Activated T-cell treated with anti-CD3 and anti-CD28 coated beads for 48 hours (primary cell): Measurements from ENCODE around the gene DDX39B.
"Not testable (repeated sequence)": the region's sequence is repeated elsewhere in the genome, so short reads cannot be mapped to it uniquely, and the experiment has no call there.

Experiments used
- DNase-seq: peaks from one replicate; pipeline ENCODE4 v3.0.0-alpha.2; 2020; ENCODE audit warnings: low read depth

The DDX39B gene

GRCh38 chr6:31528821-31529328 lies 12.9 kb downstream of the DDX39B start, which contains the start of gene MCCD1:
MCCD1 (plus strand) TSS chr6:31528962; CDS start chr6:31529015, 53 bp downstream.
- no peak for DNase-seq

- no peak for DNase-seq
Measured at GRCh38 chr6:31528307-31528777, 13.5 kb downstream of the DDX39B start.

- no peak for DNase-seq
Measured at GRCh38 chr6:31525932-31526591, 15.7 kb downstream of the DDX39B start.

GRCh38 chr6:31525553-31525931 lies 16.3 kb downstream of the DDX39B start:
- DNase-seq, result no peak

- no peak for DNase-seq
Measured at GRCh38 chr6:31521835-31522234, 20.0 kb downstream of the DDX39B start.

- no peak for DNase-seq
Measured at GRCh38 chr6:31513456-31514165, 28.2 kb downstream of the DDX39B start.

- DNase-seq, result no peak
Measured at GRCh38 chr6:31510007-31510406, 31.8 kb downstream of the DDX39B start.

GRCh38 chr6:31509036-31509435 lies 32.8 kb downstream of the DDX39B start:
- not testable (repeated sequence) for DNase-seq

GRCh38 chr6:31502586-31502985 lies 39.2 kb downstream of the DDX39B start:
- no peak for DNase-seq

GRCh38 chr6:31499648-31500047 lies 42.2 kb downstream of the DDX39B start:
- DNase-seq, result not testable (repeated sequence)

- DNase-seq, result no peak
Measured at GRCh38 chr6:31498748-31499147, 43.1 kb downstream of the DDX39B start.

- peak; percentile 76 for DNase-seq
Measured at GRCh38 chr6:31497531-31498476, 44.0 kb downstream of the DDX39B start, which contains the start of gene MICB. MICB (plus strand) TSS chr6:31498145; CDS start chr6:31498194, 49 bp downstream.

GRCh38 chr6:31496826-31497225 lies 45.0 kb downstream of the DDX39B start:
- not testable (repeated sequence) for DNase-seq

- DNase-seq, result no peak
Measured at GRCh38 chr6:31495580-31495979, 46.2 kb downstream of the DDX39B start.

GRCh38 chr6:31493875-31494694 lies 47.7 kb downstream of the DDX39B start:
- DNase-seq, result peak; percentile 78

GRCh38 chr6:31493550-31493874 lies 48.3 kb downstream of the DDX39B start:
- DNase-seq, result not testable (repeated sequence)

GRCh38 chr6:31490115-31490873 lies 51.5 kb downstream of the DDX39B start:
- DNase-seq, result no peak

GRCh38 chr6:31489086-31489485 lies 52.7 kb downstream of the DDX39B start:
- no peak for DNase-seq

GRCh38 chr6:31487674-31488073 lies 54.1 kb downstream of the DDX39B start:
- not testable (repeated sequence) for DNase-seq

- not testable (repeated sequence) for DNase-seq
Measured at GRCh38 chr6:31486065-31486837, 55.6 kb downstream of the DDX39B start.
